Effector memory CD4-positive, alpha-beta T cell (primary cell): ENCODE data around the gene FKRP.

Source experiments
- DNase-seq, 3 donors: peaks; one replicate each; pipeline ENCODE4 v3.0.0-alpha.2; 2020
- H3K27ac ChIP-seq: 2 replicates; pipeline ENCODE4 v1.7.0; 2013; ENCODE audit warnings: mild to moderate bottlenecking, low read length, moderate library complexity; ENCODE audit not compliant: insufficient read depth, poor library complexity, severe bottlenecking
- H3K27me3 ChIP-seq: replicated peaks from 2 replicates; pipeline ENCODE4 v1.7.0; 2013; ENCODE audit warnings: mild to moderate bottlenecking, low read length; ENCODE audit not compliant: insufficient read depth, control insufficient read depth, poor library complexity, severe bottlenecking
- H3K36me3 ChIP-seq: 2 replicates; pipeline ENCODE4 v1.7.0; 2013; ENCODE audit warnings: mild to moderate bottlenecking, low read length, moderate library complexity; ENCODE audit not compliant: control insufficient read depth, insufficient read depth
- H3K4me1 ChIP-seq: 2 replicates; pipeline ENCODE4 v1.7.0; 2013; ENCODE audit warnings: low read length, mild to moderate bottlenecking; ENCODE audit not compliant: control insufficient read depth, insufficient read depth, poor library complexity, severe bottlenecking
- H3K4me3 ChIP-seq: 2 replicates; pipeline ENCODE4 v1.7.0; 2013; ENCODE audit warnings: low read length, low read depth, mild to moderate bottlenecking; ENCODE audit not compliant: insufficient read depth, poor library complexity, severe bottlenecking
- H3K9me3 ChIP-seq: 2 replicates; pipeline ENCODE4 v1.7.0; 2013; ENCODE audit warnings: mild to moderate bottlenecking, low read length, moderate library complexity; ENCODE audit not compliant: control insufficient read depth

FKRP gene

DNA sequence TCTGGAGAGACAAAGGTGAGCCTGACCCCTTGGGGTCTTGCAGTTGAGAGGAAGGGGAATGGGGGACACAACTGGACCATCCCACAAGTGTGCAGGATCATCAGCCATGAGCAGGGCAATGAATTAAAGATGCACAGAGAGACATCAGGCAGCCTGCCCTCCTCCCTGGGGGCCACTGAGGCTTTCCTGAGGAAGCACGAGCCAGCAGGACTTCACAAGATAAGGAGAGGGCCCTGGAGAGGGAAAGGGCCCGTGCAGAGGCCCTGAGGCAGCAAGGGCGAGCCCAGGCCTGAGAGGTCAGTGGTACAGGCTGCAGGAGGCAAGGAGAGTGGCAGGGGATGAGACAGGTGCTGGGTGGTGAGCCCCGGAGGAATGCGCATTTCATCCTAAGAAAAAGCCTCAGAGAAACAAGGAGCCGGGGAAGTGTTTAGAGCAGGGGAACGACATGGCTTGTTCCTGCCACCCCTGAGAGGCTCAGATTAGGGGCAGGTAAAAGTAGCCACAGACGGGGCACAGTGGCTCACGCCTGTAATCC is 19.9 kb upstream of the FKRP start:
- no peak for DNase-seq
- H3K27ac ChIP-seq = no peak overlapping the region
- H3K4me1 ChIP-seq = peaks cover 7% of the 10 kb centered on the region
- peaks cover 90% of the 10 kb centered on the region for H3K36me3 ChIP-seq
- no peak overlapping the region for H3K4me3 ChIP-seq
- H3K9me3 ChIP-seq = no peaks in the 10 kb centered on the region
- H3K27me3 ChIP-seq = no peaks in the 10 kb centered on the region

DNA sequence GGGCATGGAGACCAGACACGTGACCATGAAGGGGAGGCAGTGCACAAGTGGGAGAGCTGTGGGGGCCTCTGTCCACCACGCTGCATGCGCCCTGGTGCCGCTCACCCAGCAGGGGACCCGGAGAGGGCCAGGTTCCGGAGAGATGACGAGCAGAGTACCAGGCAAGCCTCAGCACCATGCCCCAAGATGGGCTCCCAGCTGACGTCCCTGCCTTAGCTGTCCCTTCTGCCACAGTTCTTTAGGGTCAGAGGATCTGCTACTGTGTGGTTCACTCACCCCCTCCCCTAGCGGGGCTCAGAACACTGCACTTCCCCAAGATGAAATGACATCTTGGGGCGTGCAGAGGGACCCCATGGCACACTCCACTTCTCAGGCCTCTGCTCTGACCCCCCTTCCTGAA is 19.3 kb upstream of the FKRP start:
- no peak overlapping the region for H3K27ac ChIP-seq
- peaks cover 7% of the 10 kb centered on the region for H3K4me1 ChIP-seq
- H3K4me3 ChIP-seq = no peak overlapping the region
- no peaks in the 10 kb centered on the region for H3K27me3 ChIP-seq
- H3K36me3 ChIP-seq = peaks cover 93% of the 10 kb centered on the region
- no peaks in the 10 kb centered on the region for H3K9me3 ChIP-seq
- DNase-seq = no peak

DNA sequence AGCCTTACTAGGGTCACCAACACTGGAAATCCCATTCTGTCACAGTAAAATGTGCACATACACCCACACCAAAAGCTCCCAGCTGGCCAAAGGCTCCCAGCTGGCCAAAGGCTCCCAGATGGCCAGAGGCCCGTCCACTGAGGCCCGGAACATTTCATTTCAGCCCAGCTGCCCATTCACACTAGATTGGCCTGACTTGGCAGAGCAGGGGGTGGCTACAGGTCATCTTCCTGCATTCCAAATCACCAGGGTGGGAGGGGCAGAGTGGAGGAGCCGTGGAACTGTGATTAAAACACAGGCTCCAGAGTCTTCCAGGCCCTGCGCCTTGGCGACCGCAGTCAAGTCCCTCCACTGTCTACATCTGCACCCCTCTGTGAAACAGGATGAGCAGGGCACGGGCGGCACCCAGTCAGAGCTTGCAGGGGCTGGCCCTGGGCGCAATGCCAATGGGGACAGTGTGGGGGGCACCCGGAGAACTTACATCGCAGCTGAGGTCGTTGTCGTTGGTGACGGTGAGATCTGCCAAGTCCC is 18.8 kb upstream of the FKRP start:
- Histone ChIP-seq H3K27ac (no peak overlapping the region), H3K36me3 (peaks cover 91% of the 10 kb centered on the region), H3K4me1 (peaks cover 7% of the 10 kb centered on the region), H3K27me3 (no peaks in the 10 kb centered on the region), H3K9me3 (no peaks in the 10 kb centered on the region), H3K4me3 (no peak overlapping the region)
- no peak for DNase-seq

DNA sequence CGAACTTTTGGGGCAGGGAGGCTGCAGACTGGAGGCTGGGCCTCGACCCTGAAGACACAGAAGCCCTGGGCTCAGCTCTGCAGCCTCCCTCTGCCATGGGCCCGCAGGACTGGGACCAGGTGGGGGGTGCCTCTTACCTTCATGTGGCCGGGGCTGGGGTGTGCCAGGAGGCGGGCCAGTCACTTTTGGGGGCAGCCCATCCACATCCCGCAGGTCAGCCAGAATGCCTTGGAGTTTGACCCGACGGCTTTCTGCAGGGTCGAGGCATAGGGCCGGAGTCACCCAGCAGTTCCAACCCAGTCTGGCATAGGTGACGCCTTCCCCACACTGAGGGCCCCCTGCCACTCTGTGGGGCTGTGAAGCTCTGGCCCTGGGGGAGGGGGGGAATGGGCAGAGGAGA is 18.1 kb upstream of the FKRP start:
- H3K4me1 ChIP-seq = peaks cover 7% of the 10 kb centered on the region
- H3K4me3 ChIP-seq = no peak overlapping the region
- no peaks in the 10 kb centered on the region for H3K27me3 ChIP-seq
- no peak overlapping the region for H3K27ac ChIP-seq
- no peak for DNase-seq
- H3K36me3 ChIP-seq = peaks cover 88% of the 10 kb centered on the region
- H3K9me3 ChIP-seq = no peaks in the 10 kb centered on the region

DNA sequence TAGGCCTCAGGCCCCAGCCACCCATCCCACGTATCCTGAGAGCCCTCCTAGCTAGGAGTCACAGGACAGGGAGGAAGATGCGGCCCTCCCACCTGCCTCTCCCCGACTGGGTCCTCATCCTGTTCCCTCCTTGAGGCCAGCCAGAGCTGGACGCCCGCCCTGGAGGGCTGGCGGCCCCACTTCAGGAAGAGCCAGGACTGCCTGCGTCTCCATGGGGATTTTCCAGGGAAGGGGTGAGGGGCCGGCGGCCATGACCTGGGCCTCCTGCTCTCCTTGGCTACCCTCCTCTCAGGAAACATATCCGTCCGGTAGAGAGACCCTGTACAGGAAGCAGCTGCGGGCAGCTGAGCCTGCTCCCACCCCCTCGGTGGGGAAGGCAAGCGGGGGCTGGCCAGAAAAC is 17.6 kb upstream of the FKRP start:
- no peak overlapping the region for H3K27ac ChIP-seq
- H3K36me3 ChIP-seq = peaks cover 88% of the 10 kb centered on the region
- no peaks in the 10 kb centered on the region for H3K27me3 ChIP-seq
- H3K9me3 ChIP-seq = no peaks in the 10 kb centered on the region
- peaks cover 4% of the 10 kb centered on the region for H3K4me1 ChIP-seq
- DNase-seq = no peak
- H3K4me3 ChIP-seq = no peak overlapping the region

DNA sequence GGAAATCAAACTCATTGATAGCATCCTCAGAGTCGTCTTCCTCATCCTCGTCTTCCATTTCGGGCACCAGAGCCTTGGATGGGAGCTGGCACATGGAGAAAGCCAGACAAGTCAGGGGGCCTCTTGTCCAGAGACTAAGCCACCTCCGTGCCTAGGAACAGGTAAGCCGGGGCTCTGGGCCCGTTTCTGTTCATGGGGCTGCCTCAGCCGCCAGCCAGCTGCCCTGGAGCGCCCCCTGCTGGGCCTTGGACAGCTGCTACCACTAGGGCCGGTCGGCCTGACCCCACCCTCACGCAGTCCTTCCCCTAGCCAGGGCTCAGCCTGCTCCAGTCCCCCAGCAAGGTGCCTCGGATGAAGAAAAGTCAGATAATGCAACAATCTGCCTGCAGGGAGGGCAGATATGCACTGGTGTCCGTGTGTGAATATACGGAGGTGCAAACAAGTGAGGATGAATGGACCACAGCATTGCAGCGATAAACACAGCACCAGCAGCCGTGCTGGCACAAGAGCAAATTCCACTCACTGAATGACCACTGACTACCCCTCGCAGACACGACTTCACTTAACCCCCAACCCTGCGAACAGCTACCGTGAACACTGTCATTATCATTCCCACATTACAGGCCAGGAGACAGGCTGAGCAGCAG is 17.0 kb upstream of the FKRP start:
- no peak overlapping the region for H3K27ac ChIP-seq
- peaks cover 89% of the 10 kb centered on the region for H3K36me3 ChIP-seq
- no peak overlapping the region for H3K4me3 ChIP-seq
- peak; percentile 58 to 73 (median 68) for DNase-seq
- H3K4me1 ChIP-seq = peaks cover 4% of the 10 kb centered on the region
- H3K27me3 ChIP-seq = no peaks in the 10 kb centered on the region
- no peaks in the 10 kb centered on the region for H3K9me3 ChIP-seq

DNA sequence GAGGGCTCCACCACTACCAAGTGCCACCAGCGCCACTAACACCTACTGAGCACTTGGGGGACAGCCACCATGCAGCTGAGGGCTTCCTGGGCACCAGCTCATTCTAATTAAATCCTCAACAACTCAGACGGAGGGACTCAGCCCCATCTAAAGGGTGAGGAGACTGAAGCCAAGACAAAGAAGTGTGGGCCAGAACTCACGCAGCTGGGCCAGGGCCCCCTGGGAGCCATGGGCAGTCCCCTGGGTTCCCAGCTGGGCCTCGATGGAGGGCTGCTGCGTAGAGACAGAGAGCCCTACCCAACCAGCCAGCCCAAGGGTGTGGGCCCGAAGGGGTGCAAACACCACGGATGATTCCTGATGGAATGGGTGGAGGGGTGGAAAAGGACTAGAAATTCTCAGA is 16.2 kb upstream of the FKRP start:
- Histone ChIP-seq H3K27me3 (no peaks in the 10 kb centered on the region), H3K36me3 (peaks cover 87% of the 10 kb centered on the region), H3K9me3 (no peaks in the 10 kb centered on the region), H3K27ac (no peak overlapping the region), H3K4me1 (peaks cover 4% of the 10 kb centered on the region), H3K4me3 (no peak overlapping the region)
- no peak for DNase-seq

DNA sequence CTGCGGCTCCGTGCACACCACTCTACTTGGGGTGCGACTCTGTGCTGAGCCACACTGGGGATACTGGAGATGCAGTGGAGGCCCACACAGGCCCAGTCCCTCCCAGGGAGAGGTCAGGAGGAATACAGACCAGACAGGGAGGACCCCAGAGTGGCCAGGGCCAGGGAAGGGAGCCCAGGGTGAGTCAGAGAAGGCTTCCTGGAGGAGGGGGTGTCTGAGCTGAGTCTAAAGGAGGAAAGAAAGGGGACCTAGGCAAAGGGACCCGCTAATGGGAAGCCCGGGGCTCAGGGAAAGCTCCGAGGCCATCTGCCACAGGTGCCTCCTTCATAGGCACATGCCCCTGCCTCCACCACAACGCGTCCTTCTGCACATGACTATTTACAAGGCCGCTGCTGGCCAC is 15.7 kb upstream of the FKRP start:
- Histone ChIP-seq H3K27ac (no peak overlapping the region), H3K27me3 (no peaks in the 10 kb centered on the region), H3K4me3 (no peak overlapping the region), H3K36me3 (peaks cover 82% of the 10 kb centered on the region), H3K4me1 (peaks cover 4% of the 10 kb centered on the region), H3K9me3 (no peaks in the 10 kb centered on the region)
- no peak for DNase-seq

DNA sequence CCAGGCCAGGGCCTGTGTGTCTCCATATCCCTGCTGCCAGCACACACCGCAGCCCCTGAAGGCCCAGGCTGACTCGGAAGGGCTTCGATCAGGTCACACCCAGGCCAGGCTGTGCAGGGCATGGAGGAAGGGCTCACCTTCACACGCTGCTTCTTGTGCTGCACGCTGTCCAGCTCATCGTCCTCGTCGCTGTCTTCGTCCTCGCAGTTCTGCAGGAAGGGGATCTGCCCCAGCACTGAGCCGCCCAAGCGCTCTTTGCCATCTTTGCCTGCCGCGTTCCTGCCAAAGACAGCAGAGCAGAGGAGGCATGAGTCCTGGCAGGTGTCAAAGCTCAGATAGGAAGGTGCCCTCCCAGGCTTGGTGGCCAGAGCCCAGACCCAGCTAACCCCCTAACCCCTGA is 15.3 kb upstream of the FKRP start:
- no peak overlapping the region for H3K4me3 ChIP-seq
- H3K27ac ChIP-seq = no peak overlapping the region
- no peak for DNase-seq
- H3K4me1 ChIP-seq = peaks cover 4% of the 10 kb centered on the region
- no peaks in the 10 kb centered on the region for H3K9me3 ChIP-seq
- peaks cover 78% of the 10 kb centered on the region for H3K36me3 ChIP-seq
- no peaks in the 10 kb centered on the region for H3K27me3 ChIP-seq

DNA sequence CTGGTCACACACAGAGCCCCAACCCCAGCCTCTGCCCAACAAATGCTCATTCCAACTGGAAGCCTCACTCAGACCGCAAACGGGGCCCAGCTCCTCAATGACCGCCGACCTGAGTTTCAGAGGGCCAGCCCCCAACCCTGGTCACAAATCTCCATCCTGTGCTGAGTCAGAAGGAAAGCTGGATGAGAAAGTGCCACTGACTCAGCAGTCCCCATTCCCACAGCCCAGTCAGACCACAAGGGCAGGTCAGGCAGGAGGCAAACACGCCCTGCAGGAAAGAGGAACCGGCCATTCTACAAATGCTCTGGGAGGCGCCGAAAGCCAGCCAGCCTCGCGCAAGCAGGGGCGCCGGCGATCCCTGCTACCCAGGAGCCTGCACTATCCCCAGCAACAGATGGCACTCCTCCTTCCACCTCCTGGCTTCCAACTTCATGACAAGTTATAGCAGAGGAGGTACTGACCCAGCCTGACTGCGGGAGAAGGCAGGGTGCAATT is 14.8 kb upstream of the FKRP start:
- no peak for DNase-seq
- Histone ChIP-seq H3K27me3 (no peaks in the 10 kb centered on the region), H3K9me3 (no peaks in the 10 kb centered on the region), H3K27ac (no peak overlapping the region), H3K4me3 (no peak overlapping the region), H3K4me1 (peaks cover 4% of the 10 kb centered on the region), H3K36me3 (peaks cover 74% of the 10 kb centered on the region)
